Activated CD8-positive, alpha-beta memory T cell treated with anti-CD3 and anti-CD28 coated beads, Interleukin-2, amount 50 U/mL, for 1 hour (primary cell): Measurements from ENCODE around the gene BAZ2A.

Experiments used
- DNase-seq: peaks from one replicate; pipeline ENCODE4 v3.0.0-alpha.2; 2020; ENCODE audit errors: extremely low read depth

The BAZ2A gene

GRCh38 chr12:56635806-56636674 lies 5.9 kb upstream of the BAZ2A start:
- DNase-seq, result peak; percentile 53

GRCh38 chr12:56634837-56635791 lies 5.0 kb upstream of the BAZ2A start:
- DNase-seq, result no peak

- DNase-seq, result no peak
Measured at GRCh38 chr12:56634242-56634836, 4.2 kb upstream of the BAZ2A start.

GRCh38 chr12:56633468-56634241 lies 3.5 kb upstream of the BAZ2A start:
- no peak for DNase-seq

GRCh38 chr12:56632701-56633467 lies 2.8 kb upstream of the BAZ2A start:
- DNase-seq, result no peak

- no peak for DNase-seq
Measured at GRCh38 chr12:56631790-56632700, 1.9 kb upstream of the BAZ2A start.

GRCh38 chr12:56629459-56630179 lies 507 bp downstream of the BAZ2A start:
- DNase-seq, result no peak

- DNase-seq, result no peak
Measured at GRCh38 chr12:56628671-56629458, 1.3 kb downstream of the BAZ2A start.

- DNase-seq, result no peak
Measured at GRCh38 chr12:56626701-56627100, 3.4 kb downstream of the BAZ2A start.

GRCh38 chr12:56622535-56622934 lies 7.6 kb downstream of the BAZ2A start:
- no peak for DNase-seq

- no peak for DNase-seq
Measured at GRCh38 chr12:56616925-56617324, 13.2 kb downstream of the BAZ2A start.

- DNase-seq, result no peak
Measured at GRCh38 chr12:56616244-56616643, 13.9 kb downstream of the BAZ2A start.

GRCh38 chr12:56614627-56615026 lies 15.5 kb downstream of the BAZ2A start:
- DNase-seq, result no peak

GRCh38 chr12:56604355-56604754 lies 25.8 kb downstream of the BAZ2A start:
- no peak for DNase-seq

GRCh38 chr12:56602239-56602638 lies 27.9 kb downstream of the BAZ2A start:
- DNase-seq, result no peak

- no peak for DNase-seq
Measured at GRCh38 chr12:56601503-56601902, 28.6 kb downstream of the BAZ2A start.

GRCh38 chr12:56600753-56601152 lies 29.4 kb downstream of the BAZ2A start:
- DNase-seq, result no peak

GRCh38 chr12:56599797-56600196 lies 30.3 kb downstream of the BAZ2A start:
- DNase-seq, result no peak
